ENCODE measurements around the gene C22orf23. TPM values are rescaled to one million over a fixed set of nuclear protein-coding genes. Genes with fewer than 3 reads are reported as not detected.

Gene C22orf23
- total and polyA plus RNA-seq, 2 of the 4 experiments (the other 2 are of a cell fraction): 0.39 to 0.54 TPM

GRCh38 chr22:37930952-37931440, 22.4 kb downstream of the C22orf23 start:
- Histone ChIP-seq H3K9me1 (ENCODE audit: insufficient read depth, low read length) (peaks cover 8% of the 10 kb centered on the region), H4K5ac (ENCODE audit: low read depth, low read length) (no peak overlapping the region), H3K27me3 (ENCODE audit: control insufficient read depth, insufficient read depth, low read length) (no peaks in the 10 kb centered on the region), H2BK20ac (ENCODE audit: low read depth, low read length) (no peak overlapping the region), H3K4me3 (ENCODE audit: insufficient read depth, low read depth, low read length) (no peak overlapping the region), H4K91ac (ENCODE audit: insufficient read depth, low read depth, low read length) (no peak overlapping the region), H3K9ac (ENCODE audit: low read depth, low read length) (no peak overlapping the region), H3K4me1 (ENCODE audit: control insufficient read depth, insufficient read depth, low read length) (peaks cover 16% of the 10 kb centered on the region), H4K8ac (ENCODE audit: low read depth in 2 of 2, low read length in 2 of 2) (no peak overlapping the region), H2AK5ac (ENCODE audit: low read depth, low read length) (peak overlapping the region; percentile 23; the same call in 1 of the 2 replicates), H3K36me3 (ENCODE audit: control insufficient read depth, insufficient read depth, low read length) (peaks cover 44% of the 10 kb centered on the region), H3K9me3 (ENCODE audit: control insufficient read depth, insufficient read depth, low read length) (no peaks in the 10 kb centered on the region), H3K4me2 (ENCODE audit: low read depth, low read length) (no peak overlapping the region), H3K18ac (ENCODE audit: low read depth, low read length) (no peak overlapping the region), H4K20me1 (ENCODE audit: insufficient read depth, low read length) (peaks cover 31% of the 10 kb centered on the region), H3K14ac (replicated peaks; ENCODE audit: low read depth, low read length) (0 out of 2 replicates have a peak overlapping the region, but pooled peaks have one; percentile 15), H2AFZ (replicated peaks; ENCODE audit: low read length, poor library complexity) (no peak overlapping the region), H2AK9ac (replicated peaks; ENCODE audit: low read depth, low read length, poor library complexity) (no peak overlapping the region), H3K27ac (ENCODE audit: insufficient read depth, low read length) (no peak overlapping the region), H3K56ac (ENCODE audit: extremely low read depth, insufficient read depth, low read length) (no peak overlapping the region), H2BK15ac (ENCODE audit: low read depth, low read length) (no peak overlapping the region), H3K23ac (ENCODE audit: low read depth, low read length) (no peak overlapping the region), H2BK5ac (ENCODE audit: low read depth, low read length, poor library complexity, severe bottlenecking) (no peak overlapping the region), H2BK120ac (ENCODE audit: low read depth, low read length) (no peak overlapping the region), H3K79me1 (ENCODE audit: low read depth in 1 of 2, low read length in 2 of 2) (peaks cover 0 to 44% of the 10 kb centered on the region in 2 experiments; a peak in 3 of 4 replicates), H3K4ac (ENCODE audit: low read depth, low read length) (0 out of 2 replicates have a peak overlapping the region, but pooled peaks have one; percentile 29)
- POLR2A ChIA-PET (ENCODE audit: unreplicated experiment): no interaction called here
- no TSS peak for BruUV-seq (replicated peaks)
- WGBS, 2 experiments (ENCODE audit: extremely low coverage in 2 of 2, insufficient read length in 1 of 2): 83% methylated on average over 1 of the region's 2 CpGs; no CpG with 5 or more reads in 1 of the 2 experiments
- dilution Hi-C loops (cut with HindIII; ENCODE audit: low sequenced_read_pairs, unreplicated experiment): no loop called here
- DNase-seq (no peak), ATAC-seq (ENCODE audit: low read depth) (no peak)
- CTCF ChIA-PET: interaction anchor here (0.5 to 0.9 kb wide), 4 partner anchors 23 to 64 kb away, joined by 3 to 6 read pairs (median 5); partner anchors contain the start of gene MICALL1
- in situ Hi-C loops (cut with MboI; ENCODE audit: low sequenced_read_pairs): no loop called here
- TF ChIP-seq BHLHE40 (IDR thresholded peaks at IDR 0.05; ENCODE audit: low read depth, low read length) (no peak), NFE2L2 (IDR thresholded peaks at IDR 0.05; ENCODE audit: low read depth, low read length) (no peak), FOS (IDR thresholded peaks at IDR 0.05; ENCODE audit: low read depth, low read length) (no peak), MXI1 (IDR thresholded peaks at IDR 0.05; ENCODE audit: borderline replicate concordance, low read depth, low read length) (no peak), POLR2A (IDR thresholded peaks at IDR 0.05; ENCODE audit: low read depth, low read length) (no peak), RFX5 (IDR thresholded peaks at IDR 0.05; ENCODE audit: low read depth, low read length) (no peak)
- intact Hi-C loops (cut with micrococcal nuclease): loop anchor here (5.0 kb wide), 1 partner anchor 114 kb away; no protein-coding TSS in a partner anchor
